ENCODE data around the gene FOXP1. TPM values are rescaled to one million over a fixed set of nuclear protein-coding genes. Genes with fewer than 3 reads are reported as not detected.

FOXP1 gene
- 5.8 and 6.5 TPM in 2 replicates for total RNA-seq (2014; rRNA removed; shearing (Covaris generic))
- polyA plus RNA-seq (2015; cell fraction: cytosol; rRNA removed) = 6.3 and 9.0 TPM in 2 replicates
- 8.2 and 12.7 TPM in 2 replicates for polyA plus RNA-seq (2015; cell fraction: nucleus; rRNA removed)

GRCh38 chr3:71583566-71584393 lies at the start of gene FOXP1:
TSS of gene FOXP1 (minus strand) at chr3:71583728. CDS start at chr3:71198381, 385,347 bp downstream.
- peak; percentile 81 for DNase-seq (ENCODE audit: low read depth, low spot score)
- in situ Hi-C loops (cut with HindIII; ENCODE audit: low pct_unique_long_range_greater_than_20kb, low sequenced_read_pairs) = no loop called here

- in situ Hi-C loops (cut with HindIII; ENCODE audit: low pct_unique_long_range_greater_than_20kb, low sequenced_read_pairs) = no loop called here
- no peak for DNase-seq (ENCODE audit: low read depth, low spot score)
Observed at GRCh38 chr3:71629711-71630110, 46.2 kb upstream of the FOXP1 start.

- DNase-seq (ENCODE audit: low read depth, low spot score) = no peak
- in situ Hi-C loops (cut with HindIII; ENCODE audit: low pct_unique_long_range_greater_than_20kb, low sequenced_read_pairs) = no loop called here
Observed at GRCh38 chr3:71629289-71629688, 45.8 kb upstream of the FOXP1 start.

GRCh38 chr3:71628522-71628921 lies 45.0 kb upstream of the FOXP1 start:
- in situ Hi-C loops (cut with HindIII; ENCODE audit: low pct_unique_long_range_greater_than_20kb, low sequenced_read_pairs) = no loop called here
- DNase-seq (ENCODE audit: low read depth, low spot score) = no peak

- in situ Hi-C loops (cut with HindIII; ENCODE audit: low pct_unique_long_range_greater_than_20kb, low sequenced_read_pairs) = no loop called here
Observed at GRCh38 chr3:71625676-71626075, 42.1 kb upstream of the FOXP1 start.

DNA sequence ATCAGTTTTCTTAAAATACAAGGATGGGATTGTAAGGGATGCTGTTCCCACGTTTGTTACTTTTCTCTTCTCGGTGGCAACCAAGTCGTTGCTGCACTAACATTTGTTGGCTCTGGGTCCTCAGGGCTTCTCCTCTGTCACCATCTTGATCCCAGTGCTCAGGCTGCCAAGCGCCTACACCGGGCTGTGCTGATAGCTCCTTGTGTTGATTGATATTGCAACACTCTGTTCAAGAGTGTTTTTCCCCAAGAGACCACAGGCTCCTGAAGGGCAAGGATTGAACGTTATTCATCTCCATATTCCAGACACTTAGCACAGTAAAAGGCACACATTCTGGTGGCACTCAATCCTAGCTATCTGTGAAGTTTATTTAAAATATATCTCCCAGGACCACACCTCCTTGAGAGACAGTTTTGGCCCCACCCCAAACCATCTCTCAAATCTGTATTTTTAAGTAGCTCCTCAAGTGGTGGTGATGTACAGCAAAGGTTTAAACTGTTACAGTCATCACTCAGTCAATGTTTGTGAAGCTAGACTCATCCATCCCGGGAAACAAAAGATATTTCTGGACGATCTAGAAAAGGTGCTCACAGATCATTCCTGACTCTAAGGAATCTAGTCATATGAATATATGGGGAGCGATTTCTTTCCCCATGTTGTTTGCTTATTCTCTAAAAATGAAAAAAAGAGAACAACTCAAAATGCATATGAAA lies 38.5 kb upstream of the FOXP1 start:
- in situ Hi-C loops (cut with HindIII; ENCODE audit: low pct_unique_long_range_greater_than_20kb, low sequenced_read_pairs) = no loop called here
- DNase-seq (ENCODE audit: low read depth, low spot score) = no peak

More at GRCh38 chr3:71625676-71626075, 42.1 kb upstream of the FOXP1 start:
- DNase-seq (ENCODE audit: low read depth, low spot score) = no peak

DNA sequence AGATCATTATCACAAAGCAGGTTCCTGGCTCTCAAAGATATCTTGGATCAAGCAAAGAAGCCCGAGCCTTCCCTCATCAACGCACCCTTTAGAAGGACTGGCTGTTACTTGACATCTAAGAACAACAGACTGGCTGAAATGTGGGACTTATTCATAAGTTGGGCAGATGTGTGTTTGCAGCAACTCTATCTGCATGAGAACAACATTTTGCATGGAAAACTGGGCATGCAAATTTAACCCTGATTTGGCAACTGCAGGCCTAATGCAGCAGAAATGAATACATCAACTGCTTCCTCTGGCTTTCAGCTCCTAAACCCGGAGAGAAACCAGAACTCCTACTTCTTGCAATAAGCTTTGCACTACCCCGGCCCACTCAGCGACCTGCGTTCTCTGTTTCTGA lies 35.0 kb upstream of the FOXP1 start:
- no peak for DNase-seq (ENCODE audit: low read depth, low spot score)
- in situ Hi-C loops (cut with HindIII; ENCODE audit: low pct_unique_long_range_greater_than_20kb, low sequenced_read_pairs) = no loop called here

- in situ Hi-C loops (cut with HindIII; ENCODE audit: low pct_unique_long_range_greater_than_20kb, low sequenced_read_pairs) = no loop called here
Observed at GRCh38 chr3:71616571-71617021, 33.1 kb upstream of the FOXP1 start.

DNA sequence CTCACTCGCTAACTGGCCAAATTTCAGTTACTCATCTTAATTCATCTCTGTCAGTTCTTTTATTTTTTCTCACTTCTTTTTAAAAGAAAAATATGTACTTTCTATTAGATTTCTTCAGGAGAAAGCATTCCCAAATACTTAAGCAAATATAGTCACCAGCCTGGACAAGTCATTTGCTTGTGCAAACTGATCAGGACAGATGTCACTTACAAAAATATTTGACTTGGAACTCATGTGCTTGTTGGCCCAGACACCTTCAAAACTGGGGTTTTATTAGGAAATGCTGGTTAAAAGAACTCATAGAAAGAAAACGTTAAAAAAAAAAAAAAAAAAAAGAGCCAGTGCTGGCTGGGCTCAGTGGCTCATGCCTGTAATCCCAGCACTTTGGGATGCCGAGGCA lies 31.3 kb upstream of the FOXP1 start:
- in situ Hi-C loops (cut with HindIII; ENCODE audit: low pct_unique_long_range_greater_than_20kb, low sequenced_read_pairs) = no loop called here
- DNase-seq (ENCODE audit: low read depth, low spot score) = no peak

More at GRCh38 chr3:71616571-71617021, 33.1 kb upstream of the FOXP1 start:
- no peak for DNase-seq (ENCODE audit: low read depth, low spot score)

DNA sequence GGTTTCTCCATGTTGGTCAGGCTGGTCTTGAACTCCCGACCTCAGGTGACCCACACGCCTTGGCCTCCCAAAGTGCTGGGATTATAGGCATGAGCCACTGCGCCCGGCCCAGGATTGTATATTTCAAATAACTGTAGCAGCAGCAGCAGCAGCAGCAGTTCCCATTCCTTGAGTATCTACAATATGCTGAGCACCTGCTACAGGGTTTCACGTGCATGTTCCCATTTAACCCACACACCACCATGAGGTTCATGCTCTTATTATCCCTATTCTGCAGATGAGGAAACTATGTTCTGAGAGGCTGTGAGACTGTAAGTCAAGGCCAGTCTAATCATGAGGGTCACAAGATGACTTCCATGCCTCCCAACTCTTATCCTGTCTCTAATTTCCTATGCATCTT lies 30.9 kb upstream of the FOXP1 start:
- no peak for DNase-seq (ENCODE audit: low read depth, low spot score)
- in situ Hi-C loops (cut with HindIII; ENCODE audit: low pct_unique_long_range_greater_than_20kb, low sequenced_read_pairs) = no loop called here

GRCh38 chr3:71611099-71611498 lies 27.6 kb upstream of the FOXP1 start:
- no peak for DNase-seq (ENCODE audit: low read depth, low spot score)
- in situ Hi-C loops (cut with HindIII; ENCODE audit: low pct_unique_long_range_greater_than_20kb, low sequenced_read_pairs) = no loop called here

- no peak for DNase-seq (ENCODE audit: low read depth, low spot score)
- in situ Hi-C loops (cut with HindIII; ENCODE audit: low pct_unique_long_range_greater_than_20kb, low sequenced_read_pairs) = no loop called here
Observed at GRCh38 chr3:71607364-71607763, 23.8 kb upstream of the FOXP1 start.

- in situ Hi-C loops (cut with HindIII; ENCODE audit: low pct_unique_long_range_greater_than_20kb, low sequenced_read_pairs) = no loop called here
- no peak for DNase-seq (ENCODE audit: low read depth, low spot score)
Observed at GRCh38 chr3:71606582-71606981, 23.1 kb upstream of the FOXP1 start.

- no peak for DNase-seq (ENCODE audit: low read depth, low spot score)
- in situ Hi-C loops (cut with HindIII; ENCODE audit: low pct_unique_long_range_greater_than_20kb, low sequenced_read_pairs) = no loop called here
Observed at GRCh38 chr3:71602256-71602655, 18.7 kb upstream of the FOXP1 start.

GRCh38 chr3:71601811-71602210 lies 18.3 kb upstream of the FOXP1 start:
- in situ Hi-C loops (cut with HindIII; ENCODE audit: low pct_unique_long_range_greater_than_20kb, low sequenced_read_pairs) = no loop called here
- no peak for DNase-seq (ENCODE audit: low read depth, low spot score)

GRCh38 chr3:71600646-71601288 lies 17.2 kb upstream of the FOXP1 start:
- DNase-seq (ENCODE audit: low read depth, low spot score) = no peak
- in situ Hi-C loops (cut with HindIII; ENCODE audit: low pct_unique_long_range_greater_than_20kb, low sequenced_read_pairs) = no loop called here

- in situ Hi-C loops (cut with HindIII; ENCODE audit: low pct_unique_long_range_greater_than_20kb, low sequenced_read_pairs) = no loop called here
- DNase-seq (ENCODE audit: low read depth, low spot score) = no peak
Observed at GRCh38 chr3:71599416-71599815, 15.9 kb upstream of the FOXP1 start.

GRCh38 chr3:71598292-71598691 lies 14.8 kb upstream of the FOXP1 start:
- no peak for DNase-seq (ENCODE audit: low read depth, low spot score)
- in situ Hi-C loops (cut with HindIII; ENCODE audit: low pct_unique_long_range_greater_than_20kb, low sequenced_read_pairs) = no loop called here

All from SK-MEL-5 (cell line).